Astrocyte (in vitro differentiated cells and primary cell): ENCODE data around the gene CELF5.

Experiments used
- EZH2 ChIP-seq: IDR thresholded peaks from 2 replicates; pipeline ENCODE4 v1.6.1; 2012; ENCODE audit warnings: mild to moderate bottlenecking, low read length, inconsistent platforms; ENCODE audit not compliant: insufficient read depth
- TF ChIP-seq, protein P1 (sequence below): IDR thresholded peaks from 2 replicates; pipeline ENCODE4 v1.5.1; 2011; ENCODE audit warnings: low read depth, mild to moderate bottlenecking, inconsistent platforms, low read length, moderate library complexity; ENCODE audit not compliant: insufficient read depth

DNA sequence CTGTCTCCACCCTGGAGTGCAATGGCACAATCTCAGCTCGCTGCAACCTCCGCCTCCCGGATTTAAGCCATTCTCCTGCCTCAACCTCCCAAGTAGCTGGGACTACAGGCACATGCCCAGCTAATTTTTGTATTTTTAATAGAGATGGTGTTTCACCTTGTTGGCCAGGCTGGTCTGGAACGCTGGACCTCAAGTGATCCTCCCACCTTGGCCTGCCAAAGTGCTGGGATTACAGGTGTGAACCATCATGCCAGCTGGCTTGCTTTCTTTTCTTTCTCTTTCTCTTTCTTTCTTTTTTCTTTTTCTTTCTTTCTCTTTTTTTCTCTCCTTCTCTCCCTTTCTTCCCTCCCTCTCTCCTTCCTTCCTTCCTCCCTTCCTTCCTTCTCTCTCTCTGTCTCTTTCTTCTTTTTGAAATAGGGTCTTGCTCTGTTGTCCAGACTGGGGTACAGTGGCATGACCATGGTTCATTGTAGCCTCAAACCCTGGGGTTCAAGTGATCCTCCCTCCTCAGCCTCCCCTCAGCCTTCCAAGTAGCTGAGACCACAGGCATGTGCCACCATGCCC, 108.6 kb downstream of the CELF5 start:
- TF ChIP-seq, protein P1, sequence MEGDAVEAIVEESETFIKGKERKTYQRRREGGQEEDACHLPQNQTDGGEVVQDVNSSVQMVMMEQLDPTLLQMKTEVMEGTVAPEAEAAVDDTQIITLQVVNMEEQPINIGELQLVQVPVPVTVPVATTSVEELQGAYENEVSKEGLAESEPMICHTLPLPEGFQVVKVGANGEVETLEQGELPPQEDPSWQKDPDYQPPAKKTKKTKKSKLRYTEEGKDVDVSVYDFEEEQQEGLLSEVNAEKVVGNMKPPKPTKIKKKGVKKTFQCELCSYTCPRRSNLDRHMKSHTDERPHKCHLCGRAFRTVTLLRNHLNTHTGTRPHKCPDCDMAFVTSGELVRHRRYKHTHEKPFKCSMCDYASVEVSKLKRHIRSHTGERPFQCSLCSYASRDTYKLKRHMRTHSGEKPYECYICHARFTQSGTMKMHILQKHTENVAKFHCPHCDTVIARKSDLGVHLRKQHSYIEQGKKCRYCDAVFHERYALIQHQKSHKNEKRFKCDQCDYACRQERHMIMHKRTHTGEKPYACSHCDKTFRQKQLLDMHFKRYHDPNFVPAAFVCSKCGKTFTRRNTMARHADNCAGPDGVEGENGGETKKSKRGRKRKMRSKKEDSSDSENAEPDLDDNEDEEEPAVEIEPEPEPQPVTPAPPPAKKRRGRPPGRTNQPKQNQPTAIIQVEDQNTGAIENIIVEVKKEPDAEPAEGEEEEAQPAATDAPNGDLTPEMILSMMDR = no peak
- TF ChIP-seq EZH2 = no peak
